Stimulated activated CD8-positive, alpha-beta memory T cell treated with anti-CD3 and anti-CD28 coated beads, Interleukin-15, amount 100 ng/mL, for 1 hour (primary cell): ENCODE results near the gene NOTCH1.

Experiments used
- DNase-seq: peaks from one replicate; pipeline ENCODE4 v3.0.0-alpha.2; 2020; ENCODE audit warnings: low read depth

Gene NOTCH1

DNA sequence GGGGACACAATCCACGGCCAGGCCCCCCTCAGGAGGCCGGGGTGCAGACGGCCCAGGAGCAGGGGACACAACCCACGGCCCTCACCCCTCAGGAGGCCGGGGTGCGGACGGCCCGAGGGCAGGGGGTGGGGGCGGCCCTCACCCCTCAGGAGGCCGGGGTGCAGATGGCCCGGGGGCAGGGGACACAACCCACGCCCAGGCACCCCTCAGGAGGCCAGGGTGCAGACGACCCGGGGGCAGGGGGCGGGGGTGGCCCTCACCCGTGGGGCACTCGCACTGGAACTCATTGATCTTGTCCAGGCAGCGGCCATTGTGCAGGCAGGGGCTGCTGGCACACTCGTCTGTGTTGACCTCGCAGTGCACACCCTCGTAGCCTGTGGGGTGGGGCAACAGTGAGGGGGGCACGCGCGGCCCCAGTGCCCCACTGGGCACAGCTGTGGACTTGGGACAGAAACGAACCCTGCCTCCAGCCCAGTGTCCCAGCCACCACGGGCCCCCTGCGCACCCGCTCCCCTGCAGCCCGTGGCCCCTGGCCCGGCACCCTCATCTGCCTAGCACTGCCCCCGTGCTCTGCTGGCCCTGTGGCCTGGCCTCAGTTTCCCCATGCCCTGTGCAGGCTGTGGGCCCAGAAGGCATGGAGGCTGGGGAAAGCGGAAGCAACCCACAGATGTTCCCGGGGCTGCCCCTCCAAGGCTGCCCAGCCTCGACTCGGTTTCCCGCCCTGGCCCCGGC, 28.7 kb downstream of the NOTCH1 start:
- no peak for DNase-seq

DNA sequence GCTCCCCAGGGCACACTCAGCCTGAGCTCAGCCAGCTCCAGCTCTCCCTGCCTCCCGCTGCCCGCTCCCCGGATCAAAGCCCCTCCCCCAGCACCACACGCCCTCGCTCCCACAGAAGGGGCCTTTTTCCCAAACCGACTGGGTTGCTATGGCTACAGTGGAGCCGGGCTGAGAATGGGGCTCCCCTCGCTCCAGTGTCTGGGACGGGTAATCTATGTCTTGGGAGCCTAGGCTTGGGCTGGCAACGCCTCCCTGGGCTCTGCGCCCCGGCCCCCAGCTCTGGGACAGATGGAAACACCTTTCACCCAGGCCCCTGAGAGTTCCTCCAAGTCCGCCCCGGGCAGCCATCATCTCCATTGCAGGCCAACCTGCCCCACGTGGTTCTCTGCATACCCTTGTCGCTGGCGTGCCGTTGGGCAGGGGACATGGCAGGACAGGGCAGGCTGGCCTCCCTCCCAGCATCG, 29.6 kb downstream of the NOTCH1 start:
- DNase-seq, result no peak

DNA sequence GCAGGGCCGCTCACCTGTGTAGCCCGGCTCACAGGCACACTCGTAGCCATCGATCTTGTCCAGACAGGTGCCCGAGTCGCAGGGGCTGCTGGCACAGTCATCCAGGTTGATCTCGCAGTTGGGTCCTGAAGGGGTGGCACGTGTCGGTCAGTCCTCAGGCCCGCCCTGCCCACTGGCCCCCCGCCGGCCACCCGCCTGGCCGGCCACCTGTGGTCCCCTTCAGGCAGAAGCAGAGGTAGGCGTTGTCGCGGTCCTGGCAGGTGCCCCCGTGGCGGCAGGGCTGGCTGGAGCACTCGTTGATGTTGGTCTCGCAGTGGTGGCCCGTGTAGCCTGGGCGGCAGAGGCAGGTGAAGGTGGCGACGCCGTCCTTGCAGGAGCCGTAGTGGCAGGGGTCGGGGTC, 30.6 kb downstream of the NOTCH1 start:
- DNase-seq, result no peak

DNA sequence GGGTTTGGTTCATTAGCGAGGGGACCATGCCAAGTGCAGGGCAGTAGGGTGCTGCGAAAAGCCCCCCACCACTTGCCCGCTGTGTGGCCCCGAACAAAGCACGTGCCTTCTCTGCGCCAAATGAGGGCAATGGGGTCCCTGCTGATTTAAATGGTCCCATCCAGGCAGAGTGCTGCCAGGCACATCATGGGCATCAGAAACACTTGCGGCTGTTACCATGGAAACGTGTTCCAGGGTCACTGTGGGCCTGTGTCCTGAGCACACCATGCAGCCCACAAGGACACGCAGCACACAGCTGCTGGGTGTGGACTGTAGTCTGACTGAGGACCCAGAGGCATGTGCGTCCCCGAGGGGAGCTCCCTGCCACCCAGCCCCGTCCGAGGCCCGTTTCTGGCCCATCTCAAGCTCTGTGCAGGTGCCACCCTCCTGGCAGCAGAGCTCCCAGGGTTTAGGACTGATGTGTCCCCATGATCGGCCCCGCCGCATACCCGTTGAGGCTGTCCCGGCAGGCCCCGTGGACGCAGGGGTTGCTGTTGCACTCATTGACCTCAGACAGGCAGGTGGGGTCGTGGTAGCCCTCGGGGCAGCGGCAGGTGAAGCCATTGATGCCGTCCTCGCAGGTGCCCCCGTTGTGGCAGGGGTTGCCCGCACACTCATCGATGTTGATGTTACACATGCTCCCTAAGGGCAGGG, 31.7 kb downstream of the NOTCH1 start:
- DNase-seq, result no peak

DNA sequence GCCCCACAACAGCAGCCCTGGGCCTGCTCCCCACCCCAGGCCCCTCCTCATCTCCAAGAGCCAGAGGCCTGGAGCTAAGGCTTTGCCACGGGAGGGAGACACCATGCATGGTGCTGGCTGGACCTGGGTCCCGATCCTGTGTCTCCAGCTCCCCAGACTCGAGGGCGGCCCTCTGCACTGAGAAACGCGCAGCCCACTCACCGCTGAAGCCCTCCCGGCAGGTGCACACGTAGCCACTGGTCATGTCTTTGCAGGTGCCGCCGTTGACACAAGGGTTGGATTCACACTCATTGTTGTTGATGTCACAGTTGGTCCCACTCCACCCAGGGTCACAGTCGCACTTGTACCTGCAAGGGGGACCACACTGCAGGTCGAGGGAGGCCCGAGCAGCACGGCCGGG, 32.7 kb downstream of the NOTCH1 start:
- no peak for DNase-seq

DNA sequence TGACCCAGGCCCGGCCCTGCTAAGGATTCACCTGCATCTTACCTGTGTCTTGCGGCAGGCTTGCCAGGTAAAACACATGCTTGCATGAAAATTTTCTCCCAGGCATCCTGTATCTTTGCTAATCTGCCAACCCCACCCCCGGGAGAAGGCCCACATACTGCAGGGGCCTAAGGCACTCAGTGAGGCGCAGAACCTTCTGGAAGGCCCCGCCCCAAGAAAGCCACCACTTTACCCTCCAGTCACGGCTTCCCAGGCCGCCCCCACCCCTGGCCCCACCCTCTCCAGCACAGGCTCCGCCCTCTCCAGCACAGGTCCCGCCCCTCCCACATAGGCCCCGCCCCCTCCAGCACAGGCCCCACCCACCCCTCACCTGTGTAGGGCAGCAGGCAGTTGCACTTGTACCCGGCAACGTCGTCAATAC, 33.2 kb downstream of the NOTCH1 start:
- no peak for DNase-seq

DNA sequence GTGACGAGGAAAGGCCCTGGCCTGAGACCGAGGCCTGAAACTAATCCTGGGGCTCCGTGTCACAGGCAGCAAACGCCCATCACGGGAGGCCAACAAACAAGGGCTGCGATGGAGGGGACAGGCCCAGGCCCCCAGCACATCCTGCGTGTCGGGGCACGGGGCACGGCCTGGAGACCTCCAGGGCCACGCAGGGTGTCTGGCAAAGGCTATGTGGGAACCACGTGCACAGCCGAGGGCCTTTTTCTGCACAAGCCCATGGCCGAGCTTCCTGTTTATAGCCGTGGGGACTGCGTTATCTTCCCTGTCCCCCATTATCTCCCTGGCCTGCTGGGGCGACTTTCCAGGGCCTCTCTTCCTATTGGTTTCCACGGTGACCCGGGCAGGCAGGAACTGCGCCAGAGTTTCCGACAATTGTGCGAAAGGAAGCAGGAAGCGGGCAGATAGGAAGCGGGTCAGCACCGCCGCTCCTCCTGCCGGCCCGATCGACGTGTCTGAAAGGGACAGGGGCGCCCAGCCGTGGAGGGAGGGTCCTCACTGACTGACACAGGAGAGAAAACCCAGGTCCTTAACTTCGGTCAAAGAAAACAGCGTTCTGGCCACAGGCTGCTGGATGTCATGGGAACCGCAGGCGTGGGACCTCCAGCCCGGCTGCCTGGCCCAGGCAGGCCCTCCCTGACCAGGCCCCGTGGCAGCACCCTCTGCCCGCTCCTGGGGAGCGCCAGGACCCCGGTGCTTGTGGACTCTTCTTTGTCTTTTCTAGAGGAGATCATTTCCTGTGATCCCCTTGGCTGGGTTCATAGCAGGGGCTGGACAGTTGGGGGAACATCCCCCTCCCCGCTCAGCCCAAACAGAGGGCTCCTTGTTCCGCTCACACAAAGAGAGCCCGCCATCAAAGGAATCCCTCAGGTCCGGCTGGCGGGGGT, 33.9 kb downstream of the NOTCH1 start:
- DNase-seq, result no peak

DNA sequence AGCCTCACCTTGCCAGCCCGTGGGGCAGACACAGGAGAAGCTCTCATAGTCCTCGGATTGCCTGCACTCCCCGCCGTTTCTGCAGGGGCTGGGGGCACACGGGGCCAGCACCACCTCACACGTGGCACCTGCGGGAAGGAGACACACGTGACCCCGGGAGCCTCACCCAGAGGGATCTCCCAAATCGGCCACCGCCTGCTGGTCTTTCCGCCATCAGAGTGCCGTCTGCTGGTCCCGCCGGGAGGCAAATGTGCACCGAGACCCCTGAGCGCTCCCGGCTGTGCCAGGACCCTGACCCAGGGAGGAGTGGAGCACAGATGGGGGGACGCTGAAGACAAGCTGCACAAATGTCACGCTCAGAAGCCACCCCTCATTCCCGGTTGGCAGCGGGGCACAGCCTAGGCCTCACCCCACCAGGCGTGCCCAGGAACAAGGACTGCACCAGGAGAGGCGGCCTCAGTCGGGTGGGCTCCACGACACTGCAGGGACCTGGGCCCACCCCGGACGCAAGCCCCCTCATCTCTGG, 34.6 kb downstream of the NOTCH1 start:
- no peak for DNase-seq

DNA sequence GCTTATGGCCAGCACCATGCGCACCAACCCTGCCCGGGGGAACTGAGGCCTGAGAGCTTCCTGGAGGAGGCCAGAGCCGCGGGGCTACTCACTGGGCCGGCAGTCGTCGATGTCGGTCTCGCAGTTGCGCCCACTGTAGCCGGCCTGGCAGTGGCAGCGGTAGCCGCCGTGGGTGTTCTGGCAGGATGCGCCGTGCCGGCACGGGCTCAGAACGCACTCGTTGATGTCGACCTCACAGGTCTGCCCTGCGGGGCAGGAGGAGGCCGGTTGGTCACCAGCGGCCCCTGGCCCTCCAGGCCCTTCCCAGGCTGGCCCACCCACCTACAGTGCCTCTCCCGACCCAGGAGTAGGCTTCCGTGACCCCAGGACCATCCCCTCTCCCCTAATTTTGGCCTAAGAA, 35.3 kb downstream of the NOTCH1 start:
- DNase-seq, result no peak

DNA sequence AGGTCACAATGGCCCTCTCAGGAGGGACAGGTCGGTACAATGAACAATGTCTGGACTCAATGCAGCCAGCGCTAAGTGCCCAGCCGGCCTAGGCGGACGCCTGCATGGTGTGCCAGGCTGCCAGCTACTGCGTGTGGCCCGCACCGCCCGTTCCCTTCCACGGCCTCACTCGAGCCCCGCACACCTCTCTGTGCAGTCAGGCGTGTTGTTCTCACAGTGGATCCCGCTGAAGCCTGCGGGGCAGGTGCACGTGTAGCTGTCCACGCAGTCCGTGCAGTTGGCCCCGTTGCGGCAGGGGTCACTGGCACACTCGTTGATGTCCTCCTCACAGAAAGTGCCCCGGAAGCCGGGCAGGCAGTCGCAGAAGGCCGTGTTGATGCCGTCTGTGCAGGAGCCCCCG, 36.3 kb downstream of the NOTCH1 start:
- no peak for DNase-seq

DNA sequence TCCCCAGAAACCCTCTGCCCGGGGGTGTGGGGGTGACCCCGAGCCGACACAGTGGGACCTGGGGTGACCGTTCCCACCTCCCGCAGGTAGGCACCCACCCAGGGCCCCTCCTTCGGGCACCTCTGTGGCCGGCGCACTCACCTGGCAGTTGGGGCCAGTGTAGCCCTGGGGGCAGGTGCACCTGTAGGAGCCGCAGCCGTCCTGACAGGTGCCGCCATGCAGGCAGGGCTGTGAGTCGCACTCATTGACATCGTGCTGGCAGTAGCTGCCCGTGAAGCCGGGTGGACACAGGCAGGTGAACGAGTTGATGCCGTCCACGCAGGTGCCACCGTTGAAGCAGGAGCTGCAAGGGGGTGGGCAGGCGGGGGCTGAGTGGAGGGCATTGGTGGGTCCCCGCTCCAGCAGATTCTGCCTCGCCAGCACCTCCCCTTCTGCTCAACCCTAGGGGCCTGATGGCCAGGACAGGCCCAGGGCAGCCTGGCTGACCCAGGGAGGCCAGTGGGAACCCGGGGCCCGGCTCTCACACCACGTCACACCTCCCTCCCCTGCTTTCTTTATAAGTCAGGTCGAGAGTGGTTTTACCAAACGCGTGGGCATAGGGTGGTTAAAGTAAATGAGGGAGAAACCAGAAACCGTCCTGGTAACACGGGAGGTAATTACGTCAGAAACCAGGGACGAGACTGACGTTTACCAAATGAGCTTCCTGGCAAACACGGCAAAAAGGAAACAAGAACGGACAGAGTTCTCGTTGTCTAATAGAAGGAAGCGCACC, 36.9 kb downstream of the NOTCH1 start:
- no peak for DNase-seq

DNA sequence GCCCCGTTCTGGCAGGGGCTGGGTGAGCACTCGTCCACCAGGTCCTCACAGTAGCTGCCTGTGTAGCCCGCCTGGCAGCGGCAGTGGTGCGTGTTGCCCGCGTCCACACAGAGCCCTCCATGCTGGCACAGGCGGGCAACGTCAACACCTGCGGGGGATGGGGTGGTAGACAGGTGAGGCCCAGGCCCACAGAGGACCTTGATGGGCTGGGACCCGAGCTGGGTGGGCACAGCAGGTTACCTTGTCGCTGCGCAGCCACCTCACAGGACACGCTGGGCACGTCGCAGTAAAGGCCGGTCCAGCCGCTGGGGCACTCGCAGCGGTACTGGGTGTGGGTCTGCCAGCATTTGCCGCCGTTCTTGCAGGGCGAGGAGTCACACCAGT, 37.9 kb downstream of the NOTCH1 start:
- DNase-seq, result no peak

DNA sequence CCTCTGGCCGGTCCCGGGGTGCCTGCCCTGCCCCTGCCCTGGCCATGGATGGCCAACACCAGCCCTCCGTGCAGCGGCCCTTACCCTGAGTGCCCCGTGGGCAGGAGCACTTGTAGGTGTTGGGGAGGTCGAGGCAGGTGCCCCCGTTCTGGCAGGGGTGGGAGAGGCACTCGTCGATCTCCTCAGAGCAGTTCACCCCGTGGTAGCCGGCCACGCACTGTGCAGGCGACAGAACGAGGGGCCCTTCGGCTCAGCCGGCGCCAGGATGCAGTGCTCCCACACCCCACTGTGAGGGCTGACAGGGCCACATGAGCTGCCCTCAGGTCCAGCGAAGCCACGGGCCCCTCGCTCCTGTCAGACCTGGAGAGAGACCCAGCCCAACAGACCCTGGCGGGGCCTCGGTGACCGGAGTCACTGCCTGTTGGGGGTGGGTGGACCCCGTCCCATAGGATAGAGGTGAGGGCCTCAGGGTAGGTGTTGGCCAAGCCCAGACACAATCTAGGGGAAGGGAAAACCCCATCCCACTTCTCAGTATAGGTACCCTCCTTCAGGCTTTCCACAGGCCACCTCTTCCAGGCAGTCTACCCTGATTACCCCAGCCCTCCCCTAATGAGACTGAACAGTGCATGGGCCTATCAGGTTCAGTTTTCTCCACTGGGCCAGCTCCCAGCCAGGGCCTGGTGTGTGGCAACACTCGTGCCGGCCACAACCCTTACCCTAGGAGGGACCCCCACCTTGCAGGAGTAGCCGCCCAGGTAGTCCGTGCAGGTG, 38.4 kb downstream of the NOTCH1 start:
- no peak for DNase-seq

DNA sequence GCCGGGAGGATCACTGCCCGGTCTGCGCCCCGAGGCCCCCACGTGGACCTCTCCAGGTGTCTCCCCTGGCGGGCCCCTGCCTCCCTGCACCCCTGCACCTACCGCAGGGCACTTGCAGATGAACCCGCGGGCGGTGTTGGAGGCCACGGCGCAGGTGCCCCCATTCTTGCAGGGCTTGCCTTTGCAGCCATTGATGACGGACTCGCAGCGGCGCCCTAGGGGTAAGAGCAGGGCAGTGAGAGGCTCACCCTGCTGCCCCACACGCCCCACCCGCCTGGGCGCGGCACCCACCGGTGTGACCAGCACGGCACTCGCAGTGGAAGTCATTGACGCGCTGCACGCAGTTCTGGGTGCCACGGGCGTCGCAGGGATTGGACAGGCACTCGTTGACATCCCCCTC, 39.4 kb downstream of the NOTCH1 start:
- DNase-seq, result no peak

DNA sequence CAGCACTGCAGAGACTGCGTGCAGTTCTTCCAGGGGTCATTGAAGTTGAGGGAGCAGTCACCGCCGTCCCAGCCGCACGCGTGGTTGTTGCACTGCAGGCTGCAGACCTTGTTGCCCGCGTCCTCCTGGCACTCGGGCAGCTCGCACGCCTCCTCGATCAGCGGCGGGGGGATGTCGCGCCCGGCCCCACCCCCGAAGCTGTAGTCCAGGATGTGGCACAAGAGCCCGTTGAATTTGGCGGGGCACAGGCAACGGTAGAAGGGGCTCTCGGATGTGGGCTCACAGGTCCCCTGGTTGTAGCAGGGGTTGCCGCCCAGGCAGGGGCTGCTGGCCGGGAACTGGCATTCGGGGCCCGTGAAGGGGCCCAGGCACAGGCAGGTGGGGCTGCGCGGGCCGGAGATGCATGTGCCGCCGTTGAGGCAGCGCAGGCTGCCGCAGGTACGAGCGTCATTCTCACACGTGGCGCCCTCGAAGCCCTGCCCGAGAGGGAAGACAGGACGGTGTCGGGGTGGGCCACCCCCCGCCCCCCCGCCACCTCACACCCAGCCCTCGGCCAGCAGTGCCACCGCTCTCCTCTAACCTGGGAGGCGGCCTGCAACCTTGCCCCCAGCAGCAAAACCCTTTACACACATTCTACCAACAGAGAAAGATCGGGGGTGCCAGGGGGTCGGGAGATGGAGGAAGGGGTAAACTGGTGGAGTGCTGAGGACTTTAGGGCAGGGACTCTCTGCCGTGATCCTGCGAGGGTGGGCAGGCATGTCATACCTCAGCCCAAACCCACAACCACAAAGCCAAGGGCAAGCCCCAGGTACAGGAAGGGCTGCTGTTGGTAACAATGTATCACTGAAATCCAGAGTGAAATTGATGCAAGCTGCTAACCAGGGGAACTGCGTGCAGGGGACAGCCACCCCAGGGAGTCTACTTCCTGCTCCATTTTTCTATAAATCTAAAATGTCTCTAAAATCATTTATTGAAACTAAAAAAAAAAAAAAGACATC, 40.1 kb downstream of the NOTCH1 start:
- no peak for DNase-seq

DNA sequence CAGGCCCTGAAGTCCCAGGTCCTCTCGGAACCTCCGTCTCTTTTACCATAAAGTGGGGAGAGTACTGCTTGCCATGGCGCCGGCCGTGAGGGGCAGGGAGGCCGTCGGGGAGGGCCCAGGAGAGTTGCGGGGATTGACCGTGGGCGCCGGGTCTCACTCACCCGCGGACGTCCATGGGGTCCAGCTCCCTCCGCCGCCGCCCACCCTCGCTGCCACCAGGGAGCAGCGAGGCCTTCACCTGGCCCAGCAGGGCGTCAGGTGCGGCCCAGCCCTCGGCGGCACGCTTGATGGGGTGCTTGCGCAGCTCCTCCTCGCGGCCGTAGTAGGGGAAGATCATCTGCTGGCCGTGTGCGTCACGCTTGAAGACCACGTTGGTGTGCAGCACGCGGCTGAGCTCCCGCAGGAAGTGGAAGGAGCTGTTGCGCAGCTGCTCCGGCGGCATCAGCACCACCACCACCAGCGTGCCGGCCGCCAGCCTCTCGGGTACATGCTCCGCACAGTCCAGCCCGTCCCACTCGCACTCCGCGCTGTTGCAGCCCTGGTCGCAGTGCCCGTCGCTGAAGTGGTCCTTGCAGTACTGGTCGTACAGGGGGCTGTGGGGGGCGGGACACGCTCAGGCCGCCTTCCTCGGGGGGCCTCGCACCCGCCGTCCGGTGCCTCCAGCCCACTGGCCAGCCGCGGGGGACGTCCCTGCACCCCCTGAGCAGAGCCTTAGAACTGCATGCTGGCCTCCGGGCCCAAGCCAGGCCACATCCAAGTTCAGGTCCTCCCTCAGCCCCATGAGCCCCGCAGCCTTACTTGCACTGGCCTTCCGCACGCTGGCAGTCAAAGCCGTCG, 41.1 kb downstream of the NOTCH1 start:
- no peak for DNase-seq

DNA sequence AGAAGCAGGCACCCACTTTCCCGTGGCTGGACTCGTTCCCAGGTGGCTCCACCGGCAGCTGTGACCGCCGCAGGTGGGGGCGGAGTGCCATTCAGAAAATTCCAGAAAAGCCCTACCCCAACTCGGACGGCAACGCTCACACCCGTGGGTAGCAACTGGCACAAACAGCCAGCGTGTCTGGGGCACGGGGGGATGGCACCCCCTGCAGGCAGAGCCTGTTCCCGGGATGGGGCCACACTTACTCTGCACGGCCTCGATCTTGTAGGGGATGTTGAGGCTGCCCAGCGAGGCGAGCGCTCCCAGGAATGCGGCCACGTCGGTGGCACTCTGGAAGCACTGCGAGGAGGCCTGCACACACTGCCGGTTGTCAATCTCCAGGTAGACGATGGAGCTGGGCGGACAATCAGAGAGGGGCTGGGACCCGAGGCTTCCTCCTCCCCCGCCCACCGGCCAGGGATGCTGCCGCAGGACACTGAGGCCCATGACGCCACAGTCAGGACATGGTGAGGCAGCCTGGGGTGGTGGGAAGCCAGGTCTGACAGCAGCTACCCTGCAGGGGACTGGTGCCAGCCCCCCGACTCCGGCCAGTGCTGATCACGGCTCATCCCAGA, 42.8 kb downstream of the NOTCH1 start:
- no peak for DNase-seq

DNA sequence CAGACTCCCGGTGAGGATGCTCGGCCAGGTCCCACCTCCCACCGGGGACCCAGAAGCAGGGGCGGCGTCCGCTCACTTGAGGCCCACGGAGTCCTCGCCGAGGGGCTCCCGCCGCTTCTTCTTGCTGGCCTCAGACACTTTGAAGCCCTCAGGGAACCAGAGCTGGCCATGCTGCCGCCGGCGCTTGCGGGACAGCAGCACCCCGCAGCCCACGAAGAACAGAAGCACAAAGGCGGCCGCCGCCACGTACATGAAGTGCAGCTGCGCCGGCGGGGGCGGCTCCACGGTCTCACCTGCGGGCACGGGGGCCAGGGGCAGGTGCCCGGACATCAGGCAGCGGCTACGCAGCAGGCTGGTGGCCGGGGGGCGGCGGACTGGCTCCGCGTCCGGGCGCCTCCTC, 43.7 kb downstream of the NOTCH1 start:
- no peak for DNase-seq
